Left ventricle myocardium inferior (tissue), 1 donor: ENCODE results near the gene HLA-E. TPM values are rescaled to one million over a fixed set of nuclear protein-coding genes. Genes with fewer than 3 reads are reported as not detected.
A peak's percentile ranks its signal among the peaks of the same experiment; 100 is the strongest.
"Not testable (repeated sequence)": the region's sequence is repeated elsewhere in the genome, so short reads cannot be mapped to it uniquely, and the experiment has no call there.

Experiments used
- DNase-seq: peaks from one replicate; pipeline ENCODE4 v3.0.0-alpha.2; 2020
- H3K27ac ChIP-seq: fragments of 200-600 bp; replicated peaks from 2 replicates; pipeline ENCODE4 v1.8.0; 2021
- H3K27me3 ChIP-seq: fragments of 200-600 bp; 2 replicates; pipeline ENCODE4 v1.8.0; 2021; ENCODE audit warnings: low read depth
- H3K36me3 ChIP-seq: fragments of 200-600 bp; 2 replicates; pipeline ENCODE4 v1.8.0; 2021
- H3K4me1 ChIP-seq: fragments of 200-600 bp; 2 replicates; pipeline ENCODE4 v1.8.0; 2021
- H3K4me3 ChIP-seq: fragments of 200-600 bp; 2 replicates; pipeline ENCODE4 v1.8.0; 2021; ENCODE audit warnings: mild to moderate bottlenecking, moderate library complexity
- H3K9me3 ChIP-seq: fragments of 200-600 bp; replicated peaks from 2 replicates; pipeline ENCODE4 v1.8.0; 2021
- intact Hi-C: fragments of 100-400 bp; cut with micrococcal nuclease; formaldehyde crosslinking; loops from one replicate; pipeline ENCODE4 v1.11.0; 2022
- total RNA-seq: library from RNA; stranded (reverse); fragmentation: NEBNext Ultra II Directional; extraction: Animal tissue kit (Norgen Biotek cat#: 25700); gene quantifications from one replicate; pipeline ENCODE4 v1.2.1, GENCODE V29; 2021
- TF ChIP-seq, protein P1 (sequence below): fragments of 200-600 bp; IDR thresholded peaks from 2 replicates; pipeline ENCODE4 v1.8.0; 2021; ENCODE audit warnings: antibody characterized with exemption, mild to moderate bottlenecking, borderline replicate concordance
- donor health status: DM: no; HTN: yes; CAD: no; lungs with severe emphysema.

The HLA-E gene
- total RNA-seq, 1 donor from 2014 or later = 142 TPM

DNA sequence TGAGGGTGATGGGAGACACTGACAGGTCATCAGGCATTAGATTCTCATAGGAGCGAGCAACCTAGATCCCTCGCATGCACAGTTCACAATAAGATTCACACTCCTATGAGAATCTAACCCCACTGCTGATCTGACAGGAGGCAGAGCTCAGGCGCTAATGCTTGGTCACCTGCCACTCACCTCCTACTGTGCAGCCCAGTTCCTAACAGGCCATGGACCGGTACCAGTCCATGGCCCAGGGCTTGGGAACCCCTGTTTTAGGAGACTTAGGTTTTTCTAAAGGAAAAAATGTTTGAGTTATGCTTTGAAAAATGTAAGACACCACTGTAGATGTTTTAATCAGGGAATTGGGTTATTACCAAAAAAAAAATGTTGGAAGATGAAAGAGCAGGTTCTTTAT lies 6.7 kb downstream of the HLA-E start:
- peaks cover 66% of the 10 kb centered on the region for H3K4me1 ChIP-seq
- DNase-seq = no peak
- peaks cover 31% of the 10 kb centered on the region for H3K36me3 ChIP-seq
- no peak overlapping the region for H3K4me3 ChIP-seq
- H3K27me3 ChIP-seq = no peaks in the 10 kb centered on the region
- intact Hi-C loops = no loop called here
- peak overlapping the region; percentile 61 for H3K27ac ChIP-seq
- H3K9me3 ChIP-seq = no peaks in the 10 kb centered on the region
- TF ChIP-seq, protein P1, sequence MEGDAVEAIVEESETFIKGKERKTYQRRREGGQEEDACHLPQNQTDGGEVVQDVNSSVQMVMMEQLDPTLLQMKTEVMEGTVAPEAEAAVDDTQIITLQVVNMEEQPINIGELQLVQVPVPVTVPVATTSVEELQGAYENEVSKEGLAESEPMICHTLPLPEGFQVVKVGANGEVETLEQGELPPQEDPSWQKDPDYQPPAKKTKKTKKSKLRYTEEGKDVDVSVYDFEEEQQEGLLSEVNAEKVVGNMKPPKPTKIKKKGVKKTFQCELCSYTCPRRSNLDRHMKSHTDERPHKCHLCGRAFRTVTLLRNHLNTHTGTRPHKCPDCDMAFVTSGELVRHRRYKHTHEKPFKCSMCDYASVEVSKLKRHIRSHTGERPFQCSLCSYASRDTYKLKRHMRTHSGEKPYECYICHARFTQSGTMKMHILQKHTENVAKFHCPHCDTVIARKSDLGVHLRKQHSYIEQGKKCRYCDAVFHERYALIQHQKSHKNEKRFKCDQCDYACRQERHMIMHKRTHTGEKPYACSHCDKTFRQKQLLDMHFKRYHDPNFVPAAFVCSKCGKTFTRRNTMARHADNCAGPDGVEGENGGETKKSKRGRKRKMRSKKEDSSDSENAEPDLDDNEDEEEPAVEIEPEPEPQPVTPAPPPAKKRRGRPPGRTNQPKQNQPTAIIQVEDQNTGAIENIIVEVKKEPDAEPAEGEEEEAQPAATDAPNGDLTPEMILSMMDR = no peak

DNA sequence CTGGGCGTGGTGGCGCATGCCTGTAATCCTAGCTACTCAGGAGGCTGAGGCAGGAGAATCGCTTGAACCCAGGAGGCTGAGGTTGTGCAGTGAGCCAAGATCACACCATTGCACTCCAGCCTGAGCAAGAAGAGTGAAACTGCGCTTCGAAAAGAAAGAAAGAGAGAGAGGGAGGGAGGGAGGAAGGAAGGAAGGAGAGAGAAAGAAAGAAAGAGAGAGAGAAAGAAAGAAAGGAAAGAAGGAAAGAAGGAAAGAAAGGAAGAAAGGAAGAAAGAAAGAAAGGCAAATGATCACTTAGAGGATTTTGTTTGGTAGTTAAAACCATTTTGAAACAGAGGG lies 7.9 kb downstream of the HLA-E start:
- Histone ChIP-seq H3K4me1 (peaks cover 57% of the 10 kb centered on the region), H3K36me3 (peaks cover 18% of the 10 kb centered on the region), H3K27ac (peak overlapping the region; percentile 61)
- DNase-seq, H3K9me3 ChIP-seq, H3K27me3 ChIP-seq, intact Hi-C loops, H3K4me3 ChIP-seq: not testable (repeated sequence)

DNA sequence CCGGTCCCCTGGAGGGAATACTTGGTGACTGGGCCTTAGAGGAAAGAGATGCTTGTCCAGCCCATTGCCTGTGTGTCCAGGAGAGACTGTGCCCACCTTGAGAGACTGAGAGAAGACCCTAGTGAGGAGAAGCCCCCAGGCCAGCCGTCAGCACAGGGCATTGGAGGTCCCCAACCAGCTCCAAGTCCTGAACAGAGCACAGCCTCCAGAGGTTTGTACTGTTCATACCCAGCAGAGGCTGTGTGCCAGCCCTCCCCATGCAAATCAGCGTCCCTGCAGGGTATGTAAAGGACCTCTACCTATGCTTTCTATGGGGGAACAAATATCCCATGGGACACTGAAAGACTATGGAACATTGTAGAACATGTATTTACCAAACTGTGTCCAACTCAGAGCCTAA lies 8.4 kb downstream of the HLA-E start:
- Histone ChIP-seq H3K36me3 (peaks cover 14% of the 10 kb centered on the region), H3K27me3 (no peaks in the 10 kb centered on the region), H3K9me3 (no peaks in the 10 kb centered on the region), H3K4me3 (no peak overlapping the region), H3K27ac (no peak overlapping the region), H3K4me1 (peaks cover 52% of the 10 kb centered on the region)
- intact Hi-C loops = no loop called here
- TF ChIP-seq, protein P1 = no peak
- no peak for DNase-seq

DNA sequence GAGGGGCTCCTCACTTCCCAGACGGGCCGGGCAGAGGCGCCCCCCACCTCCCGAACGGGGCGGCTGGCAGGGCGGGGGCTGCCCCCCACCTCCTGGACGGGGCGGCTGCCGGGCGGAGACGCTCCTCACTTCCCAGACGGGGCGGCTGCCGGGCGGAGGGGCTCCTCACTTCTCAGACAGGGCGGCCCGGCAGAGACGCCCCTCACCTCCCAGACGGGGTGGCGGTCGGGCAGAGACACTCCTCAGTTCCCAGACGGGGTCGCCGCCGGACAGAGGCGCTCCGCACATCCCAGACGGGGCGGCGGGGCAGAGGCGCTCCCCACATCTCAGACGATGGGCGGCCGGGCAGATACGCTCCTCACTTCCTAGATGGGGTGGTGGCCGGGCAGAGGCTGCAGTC lies 9.4 kb downstream of the HLA-E start:
- H3K4me1 ChIP-seq = peaks cover 42% of the 10 kb centered on the region
- DNase-seq, H3K4me3 ChIP-seq, intact Hi-C loops, H3K9me3 ChIP-seq, H3K27ac ChIP-seq, H3K27me3 ChIP-seq, H3K36me3 ChIP-seq: not testable (repeated sequence)

DNA sequence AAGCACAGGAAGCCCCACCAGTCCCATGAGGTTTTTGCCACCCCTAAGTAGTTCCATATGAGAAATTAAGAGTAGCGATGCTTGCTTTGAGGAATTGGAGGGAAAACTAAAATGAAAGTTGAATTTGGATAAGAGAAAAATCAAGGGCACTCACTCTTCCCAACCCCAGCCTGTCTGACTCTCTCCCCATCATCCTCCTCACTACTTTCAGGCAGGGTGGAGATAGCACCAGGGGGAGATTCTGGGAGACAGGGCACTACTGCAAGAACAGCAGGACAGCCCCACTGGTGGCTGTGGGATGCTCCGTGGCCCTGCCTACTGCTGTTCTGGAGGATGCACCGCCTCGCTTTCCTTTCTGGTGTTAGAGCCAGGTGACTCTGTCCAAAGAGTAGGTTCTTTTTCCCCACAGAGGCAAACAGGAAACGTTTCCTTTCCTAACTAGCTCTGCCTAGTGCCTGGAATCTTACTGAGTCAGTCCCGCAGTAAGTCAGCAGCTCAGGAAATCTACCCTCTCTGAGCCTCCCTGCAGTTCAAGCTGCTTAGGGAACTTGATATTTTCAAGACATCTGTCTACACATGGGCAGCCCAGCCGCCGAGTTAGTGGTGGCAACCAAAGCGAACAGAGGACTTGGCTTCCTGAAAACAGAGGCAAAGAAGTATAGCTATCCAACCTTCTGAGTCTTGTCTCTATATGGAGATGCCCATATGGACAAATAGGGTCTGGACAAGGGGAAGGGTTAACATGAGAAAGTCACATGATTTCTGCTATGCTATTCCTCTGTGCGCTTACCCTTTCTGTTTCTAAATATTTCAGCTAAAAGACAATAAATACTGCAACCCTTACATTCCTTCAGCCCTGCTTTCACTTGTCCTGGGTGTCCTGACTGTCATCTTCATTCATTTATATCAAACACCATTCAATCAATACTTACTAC lies 11.4 kb downstream of the HLA-E start:
- H3K4me3 ChIP-seq = peak overlapping the region; percentile 6
- H3K9me3 ChIP-seq = no peaks in the 10 kb centered on the region
- H3K36me3 ChIP-seq = no peaks in the 10 kb centered on the region
- peaks cover 28% of the 10 kb centered on the region for H3K4me1 ChIP-seq
- TF ChIP-seq, protein P1 = no peak
- intact Hi-C loops = no loop called here
- no peak for DNase-seq
- no peaks in the 10 kb centered on the region for H3K27me3 ChIP-seq
- peak overlapping the region; percentile 76 for H3K27ac ChIP-seq

DNA sequence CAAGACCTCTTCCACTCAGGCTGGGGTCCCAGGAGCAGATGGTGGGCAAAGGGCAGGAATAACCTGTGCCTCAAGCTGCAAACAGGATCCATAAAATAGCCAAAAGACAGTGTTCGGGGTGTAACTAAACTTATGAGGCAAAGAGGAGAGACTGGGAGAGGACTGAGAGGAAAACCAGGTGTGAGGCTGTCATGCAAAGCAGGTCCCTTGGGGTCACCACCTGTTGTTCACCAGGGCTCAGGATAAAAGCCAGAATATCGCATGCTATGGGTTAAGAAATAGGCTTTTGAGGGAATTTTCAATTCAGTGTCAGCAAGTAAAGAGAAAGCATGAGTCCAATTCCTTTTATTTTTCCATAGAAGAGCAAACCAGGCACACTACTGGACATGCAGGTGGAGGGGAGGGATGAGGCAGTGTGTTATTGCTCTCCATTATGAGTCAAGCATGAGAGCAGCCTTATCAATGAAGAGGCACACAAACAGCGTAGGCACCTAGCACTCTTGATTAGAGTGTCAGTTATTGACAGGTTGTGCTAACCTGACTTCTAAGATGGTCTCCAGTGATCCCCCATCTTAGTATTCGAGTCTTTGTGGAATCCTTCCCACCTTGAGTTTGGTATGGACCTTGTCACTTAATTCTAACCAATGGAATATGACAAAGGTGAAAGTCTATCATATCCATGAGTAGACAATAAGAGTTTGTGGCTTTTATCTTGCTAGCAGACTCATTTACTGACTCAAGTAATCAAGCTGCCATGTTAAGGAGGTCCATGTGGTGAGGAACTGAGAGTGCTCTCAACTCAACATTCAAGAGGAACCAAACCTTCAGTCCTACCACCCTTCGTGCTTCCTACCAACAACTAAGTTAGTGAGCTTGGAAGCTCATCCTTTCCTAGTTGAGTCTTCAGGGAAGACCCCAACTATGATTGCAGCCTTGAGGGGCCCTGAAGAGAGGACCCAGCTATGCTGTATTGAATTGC lies 18.8 kb downstream of the HLA-E start:
- Histone ChIP-seq H3K27ac (no peak overlapping the region), H3K27me3 (no peaks in the 10 kb centered on the region), H3K4me3 (no peak overlapping the region), H3K4me1 (peaks cover 10% of the 10 kb centered on the region), H3K36me3 (no peaks in the 10 kb centered on the region), H3K9me3 (no peaks in the 10 kb centered on the region)
- TF ChIP-seq, protein P1 = no peak
- DNase-seq = no peak
- intact Hi-C loops = no loop called here
